ENCODE results near the gene FAM124A.

FAM124A gene

GRCh38 chr13:51222037-51222685 lies at the start of gene FAM124A:
TSS of gene FAM124A (plus strand) at chr13:51222398. CDS start at chr13:51222502, 104 bp downstream.
- DNase-seq, result no peak

- DNase-seq, result no peak
Measured at GRCh38 chr13:51175021-51175420, 47.2 kb upstream of the FAM124A start.

GRCh38 chr13:51175639-51176038 lies 46.6 kb upstream of the FAM124A start:
- DNase-seq, result no peak

- DNase-seq, result no peak
Measured at GRCh38 chr13:51177188-51177587, 45.0 kb upstream of the FAM124A start.

- DNase-seq, result no peak
Measured at GRCh38 chr13:51178456-51179074, 43.6 kb upstream of the FAM124A start.

- DNase-seq, result no peak
Measured at GRCh38 chr13:51179432-51179971, 42.7 kb upstream of the FAM124A start.

GRCh38 chr13:51180853-51181511 lies 41.2 kb upstream of the FAM124A start:
- no peak for DNase-seq

GRCh38 chr13:51181786-51182383 lies 40.3 kb upstream of the FAM124A start:
- no peak for DNase-seq

- no peak for DNase-seq
Measured at GRCh38 chr13:51191743-51192142, 30.5 kb upstream of the FAM124A start.

- no peak for DNase-seq
Measured at GRCh38 chr13:51192348-51192747, 29.9 kb upstream of the FAM124A start.

GRCh38 chr13:51193387-51193786 lies 28.8 kb upstream of the FAM124A start:
- no peak for DNase-seq

GRCh38 chr13:51194942-51195341 lies 27.3 kb upstream of the FAM124A start:
- DNase-seq, result no peak

GRCh38 chr13:51201886-51202285 lies 20.3 kb upstream of the FAM124A start:
- no peak for DNase-seq

GRCh38 chr13:51202477-51203046 lies 19.6 kb upstream of the FAM124A start:
- DNase-seq, result no peak

- DNase-seq, result no peak
Measured at GRCh38 chr13:51206584-51206983, 15.6 kb upstream of the FAM124A start.

GRCh38 chr13:51207881-51208280 lies 14.3 kb upstream of the FAM124A start:
- no peak for DNase-seq

- no peak for DNase-seq
Measured at GRCh38 chr13:51208716-51209115, 13.5 kb upstream of the FAM124A start.

- DNase-seq, result no peak
Measured at GRCh38 chr13:51211910-51212309, 10.3 kb upstream of the FAM124A start.

- DNase-seq, result no peak
Measured at GRCh38 chr13:51212758-51213157, 9.4 kb upstream of the FAM124A start.

- DNase-seq, result no peak
Measured at GRCh38 chr13:51213173-51213728, 8.9 kb upstream of the FAM124A start.

GRCh38 chr13:51218626-51219025 lies 3.6 kb upstream of the FAM124A start:
- no peak for DNase-seq

- no peak for DNase-seq
Measured at GRCh38 chr13:51220706-51221105, 1.5 kb upstream of the FAM124A start.

- no peak for DNase-seq
Measured at GRCh38 chr13:51221108-51221507, 1.1 kb upstream of the FAM124A start.
